ENCODE data around the gene SCARB2. TPM values are rescaled to one million over a fixed set of nuclear protein-coding genes. Genes with fewer than 3 reads are reported as not detected.

Gene SCARB2
- total RNA-seq, 6 experiments from 2014 or later: 102 to 133 (median 125) TPM

- 18% methylated on average over 6 of the region's 6 CpGs for WGBS (ENCODE audit: insufficient coverage, low coverage, low lambda C conversion rate, missing lambda C conversion rate)
- intact Hi-C loops (cut with DNase I): loop anchor here in 1 of 2 donors (10.0 kb wide), 1 partner anchor 93 kb away; the partner anchor contains the start of gene STBD1
- TF ChIP-seq CTCF (IDR thresholded peaks at IDR 0.05): no peak
- peak; percentile 19 for TF ChIP-seq POLR2A (IDR thresholded peaks at IDR 0.05)
- Histone ChIP-seq H3K4me3 (peak overlapping the region; percentile 63 to 80 (median 79)), H3K27me3 (no peaks in the 10 kb centered on the region), H3K27ac (peak overlapping the region; percentile 92 to 99 (median 93)), H3K4me1 (peaks cover 0 to 78% (median 33%) of the 10 kb centered on the region in 4 donors), H3K9me3 (no peaks in the 10 kb centered on the region), H3K36me3 (no peaks in the 10 kb centered on the region)
- peak in 1 of 4 donors; percentile 0 for ATAC-seq
- no peak for DNase-seq
Measured at GRCh38 chr4:76211769-76212708, 1.6 kb downstream of the SCARB2 start.

GRCh38 chr4:76210452-76210851 is 3.2 kb downstream of the SCARB2 start:
- ATAC-seq: no peak
- H3K27me3 ChIP-seq: no peaks in the 10 kb centered on the region
- peak overlapping the region in 2 of 3 donors; percentile 3 to 11 for H3K4me3 ChIP-seq
- DNase-seq: no peak
- peak overlapping the region; percentile 91 to 93 (median 92) for H3K27ac ChIP-seq
- WGBS (ENCODE audit: insufficient coverage, low coverage, low lambda C conversion rate, missing lambda C conversion rate): 13% methylated on average over 4 of the region's 4 CpGs
- peaks cover 0 to 80% (median 29%) of the 10 kb centered on the region in 4 donors for H3K4me1 ChIP-seq
- intact Hi-C loops (cut with DNase I): loop anchor here in 1 of 2 donors (10.0 kb wide), 1 partner anchor 94 kb away; the partner anchor contains the start of gene STBD1
- TF ChIP-seq CTCF (IDR thresholded peaks at IDR 0.05): no peak
- no peak for TF ChIP-seq POLR2A (IDR thresholded peaks at IDR 0.05)
- no peaks in the 10 kb centered on the region for H3K36me3 ChIP-seq
- H3K9me3 ChIP-seq: no peaks in the 10 kb centered on the region

- Histone ChIP-seq H3K27ac (peak overlapping the region; percentile 69 to 93 (median 91)), H3K27me3 (no peaks in the 10 kb centered on the region), H3K9me3 (no peaks in the 10 kb centered on the region), H3K4me1 (peaks cover 0 to 75% (median 29%) of the 10 kb centered on the region in 4 donors), H3K4me3 (peak overlapping the region in 1 of 3 donors; percentile 11), H3K36me3 (no peaks in the 10 kb centered on the region)
- WGBS (ENCODE audit: insufficient coverage, low coverage, low lambda C conversion rate, missing lambda C conversion rate): 58% methylated on average over 4 of the region's 4 CpGs
- no peak for TF ChIP-seq CTCF (IDR thresholded peaks at IDR 0.05)
- TF ChIP-seq POLR2A (IDR thresholded peaks at IDR 0.05): no peak
- intact Hi-C loops (cut with DNase I): loop anchor here in 1 of 2 donors (10.0 kb wide), 1 partner anchor 95 kb away; the partner anchor contains the start of gene STBD1
- ATAC-seq: no peak
- no peak for DNase-seq
Measured at GRCh38 chr4:76209881-76210280, 3.7 kb downstream of the SCARB2 start.

- intact Hi-C loops (cut with DNase I): no loop called here
- 16% methylated on average over 9 of the region's 9 CpGs for WGBS (ENCODE audit: insufficient coverage, low coverage, low lambda C conversion rate, missing lambda C conversion rate)
- DNase-seq (peak; percentile 81 to 90 (median 89)), ATAC-seq (peak; percentile 85 to 94 (median 88))
- H3K27me3 ChIP-seq: no peaks in the 10 kb centered on the region
- H3K4me3 ChIP-seq: peak overlapping the region in 2 of 3 donors; percentile 12
- peaks cover 0 to 82% (median 28%) of the 10 kb centered on the region in 4 donors for H3K4me1 ChIP-seq
- H3K27ac ChIP-seq: peak overlapping the region; percentile 69 to 91 (median 87)
- no peaks in the 10 kb centered on the region for H3K36me3 ChIP-seq
- TF ChIP-seq POLR2A (IDR thresholded peaks at IDR 0.05) (peak; percentile 67), CTCF (IDR thresholded peaks at IDR 0.05) (no peak)
- H3K9me3 ChIP-seq: no peaks in the 10 kb centered on the region
Measured at GRCh38 chr4:76208005-76208765, 5.4 kb downstream of the SCARB2 start.

Data from right lobe of liver (tissue), 6 donors.